RWPE1 (cell line): ENCODE results near the gene DAAM2.
A peak's percentile ranks its signal among the peaks of the same experiment; 100 is the strongest.

Experiments
- CTCF ChIA-PET: fragments of 350-600 bp; sonication (Branson Sonifier 250); formaldehyde crosslinking; extraction: SDS; loops from one replicate; lab custom pipeline; 2021; lab: Yijun Ruan, JAX
- POLR2A ChIA-PET: fragments of 400-600 bp; formaldehyde crosslinking; extraction: SDS; loops from one replicate; lab custom pipeline; 2020; ENCODE audit warnings: antibody characterized with exemption; ENCODE audit not compliant: low non-redundant PET; lab: Yijun Ruan, JAX
- DNase-seq: peaks from one replicate; pipeline ENCODE4 v3.0.0; 2012; ENCODE audit warnings: low spot score
- H3K27ac ChIP-seq: fragments of 450-650 bp; 2 replicates; pipeline ENCODE4 v1.5.1; 2017
- TF ChIP-seq, protein P1 (sequence below): fragments of 450-650 bp; conservative IDR thresholded peaks from 2 replicates; pipeline ENCODE4 v1.5.1; 2017; ENCODE audit warnings: low read depth, mild to moderate bottlenecking

Gene DAAM2

DNA sequence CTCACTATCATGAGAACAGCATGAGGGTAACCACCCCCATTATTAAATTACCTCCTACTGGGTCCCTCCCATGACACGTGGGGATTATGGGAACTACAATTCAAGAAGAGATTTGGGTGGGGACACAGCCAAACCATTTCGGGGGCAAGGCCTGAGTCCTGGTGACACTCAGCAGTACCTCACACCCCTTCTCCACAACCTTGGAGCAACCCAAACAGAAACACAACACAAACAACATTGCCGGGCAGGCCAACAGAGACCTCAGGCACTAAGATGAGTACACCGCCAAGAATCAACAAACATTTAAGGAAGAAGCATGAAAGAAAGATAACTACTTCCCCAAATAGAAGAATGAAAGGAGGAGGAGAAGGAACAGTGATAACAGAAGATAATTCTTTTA is 125.2 kb downstream of the DAAM2 start:
- ChIA-PET CTCF (interaction anchor here (0.6 kb wide), 1 partner anchor 26 kb away, joined by 3 read pairs; no protein-coding TSS in a partner anchor), POLR2A (no interaction called here)
- DNase-seq: no peak
- TF ChIP-seq, protein P1, sequence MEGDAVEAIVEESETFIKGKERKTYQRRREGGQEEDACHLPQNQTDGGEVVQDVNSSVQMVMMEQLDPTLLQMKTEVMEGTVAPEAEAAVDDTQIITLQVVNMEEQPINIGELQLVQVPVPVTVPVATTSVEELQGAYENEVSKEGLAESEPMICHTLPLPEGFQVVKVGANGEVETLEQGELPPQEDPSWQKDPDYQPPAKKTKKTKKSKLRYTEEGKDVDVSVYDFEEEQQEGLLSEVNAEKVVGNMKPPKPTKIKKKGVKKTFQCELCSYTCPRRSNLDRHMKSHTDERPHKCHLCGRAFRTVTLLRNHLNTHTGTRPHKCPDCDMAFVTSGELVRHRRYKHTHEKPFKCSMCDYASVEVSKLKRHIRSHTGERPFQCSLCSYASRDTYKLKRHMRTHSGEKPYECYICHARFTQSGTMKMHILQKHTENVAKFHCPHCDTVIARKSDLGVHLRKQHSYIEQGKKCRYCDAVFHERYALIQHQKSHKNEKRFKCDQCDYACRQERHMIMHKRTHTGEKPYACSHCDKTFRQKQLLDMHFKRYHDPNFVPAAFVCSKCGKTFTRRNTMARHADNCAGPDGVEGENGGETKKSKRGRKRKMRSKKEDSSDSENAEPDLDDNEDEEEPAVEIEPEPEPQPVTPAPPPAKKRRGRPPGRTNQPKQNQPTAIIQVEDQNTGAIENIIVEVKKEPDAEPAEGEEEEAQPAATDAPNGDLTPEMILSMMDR: no peak
- H3K27ac ChIP-seq: no peak overlapping the region

DNA sequence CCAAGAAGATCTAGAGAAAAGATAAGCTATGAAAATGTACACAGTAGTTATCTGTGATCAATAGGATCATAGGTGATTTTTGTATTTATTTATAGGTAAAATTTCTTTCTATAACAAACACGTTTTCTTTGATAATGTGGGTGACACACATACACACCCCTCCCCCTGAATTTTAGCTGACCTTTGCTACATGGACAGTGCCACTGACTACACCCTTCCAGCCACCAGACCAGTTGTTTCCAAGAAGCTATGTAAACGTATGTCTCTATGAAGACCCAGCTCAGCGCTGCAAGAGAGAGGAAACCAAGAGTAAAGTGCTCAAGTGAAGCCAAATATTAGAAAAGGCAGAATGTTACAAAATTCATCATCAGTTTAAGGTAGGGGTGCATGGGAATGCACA is 125.8 kb downstream of the DAAM2 start:
- TF ChIP-seq, protein P1: no peak
- ChIA-PET POLR2A (no interaction called here), CTCF (interaction anchor here (0.6 kb wide), 1 partner anchor 26 kb away, joined by 3 read pairs; no protein-coding TSS in a partner anchor)
- DNase-seq: no peak
- no peak overlapping the region for H3K27ac ChIP-seq

DNA sequence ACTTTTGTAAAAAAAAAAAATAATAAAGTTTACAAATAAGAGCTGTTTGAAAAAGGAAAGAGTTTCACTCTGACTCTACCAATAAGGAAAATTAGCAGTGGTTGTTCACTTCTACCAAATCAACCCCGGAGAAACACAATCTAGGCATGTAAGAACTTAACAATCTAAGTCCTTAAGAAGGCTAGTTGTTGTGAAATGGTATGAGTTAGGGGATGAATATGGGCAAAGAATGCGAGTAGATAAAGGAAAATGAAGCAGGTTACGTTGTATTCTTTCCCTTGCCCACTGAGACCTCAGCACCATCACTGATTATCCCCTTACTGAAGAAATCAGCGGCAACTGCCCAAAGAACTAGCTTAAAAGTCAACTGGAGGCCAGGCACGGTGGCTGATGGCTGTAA is 126.7 kb downstream of the DAAM2 start:
- ChIA-PET CTCF (no interaction called here), POLR2A (no interaction called here)
- DNase-seq: no peak
- no peak overlapping the region for H3K27ac ChIP-seq
- TF ChIP-seq, protein P1: no peak

DNA sequence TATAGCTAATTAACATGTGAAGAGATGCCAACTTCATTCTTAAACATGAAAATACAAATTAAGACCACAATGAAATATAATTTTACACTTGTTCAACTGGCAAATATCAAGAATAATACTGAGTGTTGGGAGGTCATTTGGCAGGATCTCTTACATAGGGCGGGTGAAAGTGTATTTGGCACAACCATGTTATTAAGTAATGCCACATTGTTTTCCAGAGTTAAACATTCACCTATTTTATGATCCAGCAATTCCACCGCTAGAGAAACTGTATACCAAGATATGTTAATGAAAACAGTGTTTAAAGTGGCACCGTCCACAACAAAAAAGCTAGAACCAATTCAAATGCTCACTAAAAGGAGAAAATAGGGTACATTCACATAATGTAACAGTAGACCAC is 128.0 kb downstream of the DAAM2 start:
- TF ChIP-seq, protein P1: no peak
- POLR2A ChIA-PET: no interaction called here
- no peak for DNase-seq
- no peak overlapping the region for H3K27ac ChIP-seq
- CTCF ChIA-PET: no interaction called here

DNA sequence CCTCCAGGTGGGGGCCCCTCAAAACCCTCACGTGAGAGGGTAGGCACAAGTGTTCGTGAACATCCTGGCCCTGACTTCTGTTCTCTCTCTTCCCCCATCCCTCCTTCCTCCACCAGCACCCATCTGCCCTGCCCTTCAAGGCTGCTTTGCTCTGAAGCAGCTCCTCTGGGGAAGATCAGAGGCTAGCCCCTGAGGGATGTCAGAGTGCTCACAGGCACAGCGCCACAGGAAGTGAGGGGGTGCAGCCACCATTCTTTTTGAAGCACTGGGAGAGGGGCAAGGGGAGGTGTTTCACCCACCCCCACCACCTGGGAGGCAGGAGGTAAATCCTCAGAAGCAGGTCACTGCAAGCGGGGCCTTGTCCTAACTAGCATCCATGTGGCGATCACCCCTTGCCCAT is 130.6 kb downstream of the DAAM2 start:
- H3K27ac ChIP-seq: no peak overlapping the region
- TF ChIP-seq, protein P1: no peak
- CTCF ChIA-PET: interaction anchor here (0.6 to 0.7 kb wide), 2 partner anchors 556 to 1097 kb away, joined by 3 to 6 read pairs; no protein-coding TSS in a partner anchor
- DNase-seq: no peak
- POLR2A ChIA-PET: no interaction called here

DNA sequence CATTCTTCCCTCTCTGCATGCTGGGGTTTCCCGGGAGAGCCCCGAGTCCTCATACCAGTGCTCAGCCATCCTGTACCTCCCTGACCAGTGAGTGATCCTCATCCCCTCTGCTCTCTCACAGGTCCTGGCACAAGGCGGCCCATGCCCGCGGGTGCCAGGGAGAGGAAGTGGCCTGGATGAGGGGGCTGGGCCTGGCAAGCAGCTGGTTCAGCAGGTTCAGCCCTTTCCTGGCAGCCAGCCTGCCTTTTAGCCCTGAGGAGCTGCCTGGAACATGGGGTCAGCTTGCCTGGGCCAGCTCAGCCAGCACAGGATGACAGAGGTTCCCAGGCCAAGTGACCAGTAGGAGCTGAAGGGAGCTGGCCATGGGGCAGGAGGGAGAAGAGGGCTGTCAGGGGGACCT is 131.2 kb downstream of the DAAM2 start:
- TF ChIP-seq, protein P1: no peak
- DNase-seq: peak; percentile 43
- ChIA-PET CTCF (interaction anchor here (0.6 kb wide), 2 partner anchors 556 to 617 kb away, joined by 4 to 6 read pairs; no protein-coding TSS in a partner anchor), POLR2A (no interaction called here)
- H3K27ac ChIP-seq: peak overlapping the region; percentile 2; the same call in 1 of the 2 replicates
